Testis (tissue), 3 donors: ENCODE results near the gene TOGARAM1. TPM values are rescaled to one million over a fixed set of nuclear protein-coding genes. Genes with fewer than 3 reads are reported as not detected.

Source experiments
- DNase-seq: peaks from one replicate; pipeline ENCODE4 v3.0.0-alpha.2; 2019
- H3K27ac ChIP-seq, 2 donors: fragments of 200-600 bp; sonication (generic); one replicate each; pipeline ENCODE4 v1.5.1; 2019
- H3K27me3 ChIP-seq: fragments of 200-600 bp; sonication (generic); one replicate; pipeline ENCODE4 v1.5.1; 2019
- H3K36me3 ChIP-seq: fragments of 200-600 bp; sonication (generic); one replicate; pipeline ENCODE4 v1.5.1; 2017; ENCODE audit warnings: low read depth; ENCODE audit errors: missing control alignments
- H3K4me1 ChIP-seq: fragments of 200-600 bp; sonication (generic); one replicate; pipeline ENCODE4 v1.5.1; 2019
- H3K4me3 ChIP-seq, 2 donors: fragments of 200-600 bp; sonication (generic); one replicate each; pipeline ENCODE4 v1.5.1; 2017 to 2019
- H3K9me3 ChIP-seq: fragments of 200-600 bp; sonication (generic); one replicate; pipeline ENCODE4 v1.5.1; 2017
- POLR2A ChIP-seq: fragments of 450-650 bp; IDR thresholded peaks from one replicate; pipeline ENCODE4 v1.6.1; 2017; ENCODE audit warnings: antibody characterized with exemption, mild to moderate bottlenecking, moderate library complexity
- WGBS, 2 donors: methylation state at CpG; one replicate each; pipeline ENCODE4 v1.1.5; 2018; 5-methylcytosine and 5-hydroxymethylcytosine counted together
- intact Hi-C: fragments of 100-400 bp; cut with DNase I; formaldehyde crosslinking; loops from one replicate; pipeline ENCODE4 v1.15.1; 2023; ENCODE audit warnings: low total_unique reads
- polyA plus RNA-seq: library from polyadenylated mRNA; stranded (reverse); fragments of 350-450 nt; fragmentation: Illumina TruSeq; extraction: RNeasy Lipid Tissue Mini Kit (QIAGEN cat#74804); gene quantifications from one replicate; pipeline ENCODE4 v1.2.3, GENCODE V29; 2014; ENCODE audit warnings: low read depth, low replicate concordance; ENCODE audit not compliant: insufficient read depth
- total RNA-seq, 2 donors: library from RNA; depleted of rRNA; stranded (reverse); fragments of >200 nt; gene quantifications; one replicate each; pipeline ENCODE4 v1.2.3, GENCODE V29; 2016
- TF ChIP-seq, protein P1 (sequence below), 3 experiments: fragments of 450-650 bp in 2 of 3; fragments of 200-600 bp in 1 of 3; sonication (generic) in 1 of 3; IDR thresholded peaks; one replicate each; pipeline ENCODE4 v1.5.1; 2016 to 2019; ENCODE audit warnings: antibody characterized with exemption in 3 of 3, mild to moderate bottlenecking in 2 of 3, moderate library complexity in 1 of 3

TOGARAM1 gene
- total and polyA plus RNA-seq, 3 donors from 2014 or later = 16.6 to 33.0 (median 32.6) TPM

DNA sequence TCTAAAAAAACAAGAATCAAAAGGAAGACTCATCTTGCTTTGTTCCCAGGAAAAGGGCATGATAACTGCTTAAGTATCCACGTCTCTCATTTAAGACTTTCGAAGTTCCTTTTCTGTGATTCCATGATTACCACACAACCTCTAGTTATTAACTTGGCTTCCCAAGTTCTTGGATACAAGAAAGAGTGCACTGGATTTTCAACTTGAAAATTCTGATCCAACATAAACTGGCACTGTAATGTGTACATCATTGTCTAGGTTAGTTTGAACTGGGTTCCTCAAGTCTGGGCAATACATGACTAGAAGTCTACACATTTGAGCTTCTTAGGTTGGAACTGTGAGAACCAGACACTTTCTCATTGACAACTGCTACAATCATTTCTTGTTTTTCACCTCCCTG lies 1.8 kb upstream of the TOGARAM1 start:
- H3K9me3 ChIP-seq = no peaks in the 10 kb centered on the region
- no peak for TF ChIP-seq POLR2A
- TF ChIP-seq, protein P1, sequence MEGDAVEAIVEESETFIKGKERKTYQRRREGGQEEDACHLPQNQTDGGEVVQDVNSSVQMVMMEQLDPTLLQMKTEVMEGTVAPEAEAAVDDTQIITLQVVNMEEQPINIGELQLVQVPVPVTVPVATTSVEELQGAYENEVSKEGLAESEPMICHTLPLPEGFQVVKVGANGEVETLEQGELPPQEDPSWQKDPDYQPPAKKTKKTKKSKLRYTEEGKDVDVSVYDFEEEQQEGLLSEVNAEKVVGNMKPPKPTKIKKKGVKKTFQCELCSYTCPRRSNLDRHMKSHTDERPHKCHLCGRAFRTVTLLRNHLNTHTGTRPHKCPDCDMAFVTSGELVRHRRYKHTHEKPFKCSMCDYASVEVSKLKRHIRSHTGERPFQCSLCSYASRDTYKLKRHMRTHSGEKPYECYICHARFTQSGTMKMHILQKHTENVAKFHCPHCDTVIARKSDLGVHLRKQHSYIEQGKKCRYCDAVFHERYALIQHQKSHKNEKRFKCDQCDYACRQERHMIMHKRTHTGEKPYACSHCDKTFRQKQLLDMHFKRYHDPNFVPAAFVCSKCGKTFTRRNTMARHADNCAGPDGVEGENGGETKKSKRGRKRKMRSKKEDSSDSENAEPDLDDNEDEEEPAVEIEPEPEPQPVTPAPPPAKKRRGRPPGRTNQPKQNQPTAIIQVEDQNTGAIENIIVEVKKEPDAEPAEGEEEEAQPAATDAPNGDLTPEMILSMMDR (IDR thresholded peaks at IDR 0.05) = no peak
- no peaks in the 10 kb centered on the region for H3K27me3 ChIP-seq
- DNase-seq = no peak
- H3K4me3 ChIP-seq = no peak overlapping the region
- H3K36me3 ChIP-seq = no peaks in the 10 kb centered on the region
- intact Hi-C loops = loop anchor here (10.0 kb wide), 1 partner anchor 175 kb away; the partner anchor contains the start of genes FANCM and FKBP3
- peaks cover 11% of the 10 kb centered on the region for H3K4me1 ChIP-seq
- 16 to 19% methylated on average over 2 of the region's 2 CpGs for WGBS, 2 donors
- H3K27ac ChIP-seq = no peak overlapping the region

DNA sequence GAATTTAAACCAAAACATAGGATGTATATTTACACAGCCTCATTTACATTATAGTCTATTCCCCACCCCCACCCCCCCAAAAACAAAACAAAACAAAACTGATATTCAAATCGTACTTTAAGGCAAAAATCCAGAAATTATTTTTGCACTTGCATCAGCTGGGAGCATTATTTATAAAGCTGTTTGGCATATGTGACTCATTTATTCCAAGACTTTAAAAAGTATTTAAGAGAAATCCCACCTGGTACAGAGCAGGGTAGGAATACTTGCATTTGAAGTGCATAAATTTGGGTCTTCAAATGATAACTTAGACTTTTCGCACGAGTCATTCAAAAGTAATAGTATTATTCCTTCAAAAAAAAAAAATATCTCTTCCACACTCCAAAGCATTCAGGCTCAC lies 1.3 kb upstream of the TOGARAM1 start:
- WGBS, 2 donors = 1 to 2% methylated on average over 3 of the region's 3 CpGs
- H3K27ac ChIP-seq = peak overlapping the region; percentile 81 to 90
- H3K36me3 ChIP-seq = no peaks in the 10 kb centered on the region
- no peaks in the 10 kb centered on the region for H3K9me3 ChIP-seq
- no peak for DNase-seq
- peaks cover 11% of the 10 kb centered on the region for H3K4me1 ChIP-seq
- no peaks in the 10 kb centered on the region for H3K27me3 ChIP-seq
- intact Hi-C loops = loop anchor here (10.0 kb wide), 1 partner anchor 174 kb away; the partner anchor contains the start of genes FANCM and FKBP3
- TF ChIP-seq POLR2A = no peak
- TF ChIP-seq, protein P1 (IDR thresholded peaks at IDR 0.05) = no peak
- peak overlapping the region; percentile 87 for H3K4me3 ChIP-seq

DNA sequence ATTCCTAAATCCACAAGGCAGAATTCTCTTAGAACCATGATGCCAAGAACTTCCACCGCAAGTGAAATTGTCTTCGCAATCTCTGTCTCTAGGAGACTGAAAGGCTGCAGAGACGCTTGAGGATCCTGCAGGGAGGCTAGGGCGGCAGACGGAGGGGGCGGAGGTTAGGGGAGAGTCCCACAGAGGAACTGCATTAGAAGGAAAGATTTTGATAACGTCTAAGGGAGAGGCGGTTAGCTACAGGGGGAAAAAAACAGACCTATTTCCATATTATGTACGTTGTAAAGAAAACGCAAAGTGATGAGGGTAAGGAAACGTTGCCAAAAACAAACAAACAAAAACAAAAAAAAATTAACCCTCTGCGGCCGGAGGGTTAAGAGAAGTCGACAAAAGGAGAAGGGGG lies 838 bp upstream of the TOGARAM1 start:
- Histone ChIP-seq H3K4me1 (peaks cover 13% of the 10 kb centered on the region), H3K4me3 (peak overlapping the region; percentile 87), H3K36me3 (no peaks in the 10 kb centered on the region), H3K9me3 (no peaks in the 10 kb centered on the region), H3K27ac (peak overlapping the region; percentile 81 to 90), H3K27me3 (no peaks in the 10 kb centered on the region)
- TF ChIP-seq, protein P1 (IDR thresholded peaks at IDR 0.05) = no peak
- no peak for TF ChIP-seq POLR2A
- WGBS, 2 donors = 0% methylated on average over 14 of the region's 14 CpGs
- peak; percentile 73 for DNase-seq
- intact Hi-C loops = loop anchor here (10.0 kb wide), 1 partner anchor 174 kb away; the partner anchor contains the start of genes FANCM and FKBP3

DNA sequence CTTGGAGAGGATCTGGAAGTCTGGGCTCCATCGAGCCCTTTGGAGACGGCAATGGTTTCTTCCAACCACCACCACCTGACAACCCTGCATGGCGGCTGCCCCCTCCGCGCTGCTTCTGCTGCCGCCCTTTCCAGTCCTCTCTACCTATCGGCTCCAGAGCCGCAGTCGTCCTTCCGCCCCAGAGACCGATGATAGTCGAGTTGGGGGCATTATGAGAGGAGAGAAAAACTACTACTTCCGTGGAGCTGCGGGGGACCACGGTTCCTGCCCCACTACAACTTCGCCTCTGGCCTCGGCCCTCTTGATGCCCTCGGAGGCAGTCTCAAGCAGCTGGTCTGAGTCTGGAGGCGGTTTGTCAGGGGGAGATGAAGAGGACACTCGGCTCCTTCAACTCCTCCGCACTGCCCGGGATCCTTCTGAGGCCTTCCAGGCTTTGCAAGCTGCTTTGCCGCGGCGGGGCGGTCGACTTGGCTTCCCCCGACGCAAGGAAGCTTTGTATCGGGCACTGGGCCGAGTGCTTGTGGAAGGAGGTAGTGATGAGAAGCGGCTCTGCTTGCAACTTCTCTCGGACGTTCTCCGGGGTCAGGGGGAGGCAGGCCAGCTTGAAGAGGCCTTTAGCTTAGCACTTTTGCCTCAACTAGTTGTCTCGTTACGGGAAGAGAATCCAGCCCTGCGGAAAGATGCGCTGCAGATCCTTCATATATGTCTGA lies 499 bp downstream of the TOGARAM1 start:
- Histone ChIP-seq H3K36me3 (no peaks in the 10 kb centered on the region), H3K27me3 (no peaks in the 10 kb centered on the region), H3K9me3 (no peaks in the 10 kb centered on the region), H3K4me1 (peaks cover 15% of the 10 kb centered on the region), H3K4me3 (peak overlapping the region; percentile 87), H3K27ac (peak overlapping the region; percentile 81 to 90)
- DNase-seq = peak; percentile 64
- TF ChIP-seq, protein P1 (IDR thresholded peaks at IDR 0.05) = no peak
- no peak for TF ChIP-seq POLR2A
- 2% methylated on average over 22 to 39 of the region's 39 CpGs for WGBS, 2 donors
- intact Hi-C loops = loop anchor here (10.0 kb wide), 1 partner anchor 172 kb away; the partner anchor contains the start of genes FANCM and FKBP3
